ENCODE measurements around the gene LILRB4. TPM values are rescaled to one million over a fixed set of nuclear protein-coding genes. Genes with fewer than 3 reads are reported as not detected.
"Not testable (repeated sequence)": the region's sequence is repeated elsewhere in the genome, so short reads cannot be mapped to it uniquely, and the experiment has no call there.

The LILRB4 gene
- total RNA-seq, 1 donor from 2014 or later, result not detected

GRCh38 chr19:54704928-54705327 is 42.1 kb downstream of the LILRB4 start:
- no peak for TF ChIP-seq CTCF (IDR thresholded peaks at IDR 0.05; ENCODE audit: insufficient read depth, low read length, poor library complexity, severe bottlenecking)
- DNase-seq (ENCODE audit: low read depth), result no peak

GRCh38 chr19:54707962-54708361 is 45.2 kb downstream of the LILRB4 start:
- Histone ChIP-seq H3K4me3 (ENCODE audit: low read depth, low read length) (no peak overlapping the region), H3K36me3 (ENCODE audit: control insufficient read depth, insufficient read depth, low read length) (no peaks in the 10 kb centered on the region), H3K27me3 (ENCODE audit: control insufficient read depth, insufficient read depth, low read length) (no peaks in the 10 kb centered on the region)
- no peak for DNase-seq (ENCODE audit: low read depth)
- no peak for TF ChIP-seq CTCF (IDR thresholded peaks at IDR 0.05; ENCODE audit: insufficient read depth, low read length, poor library complexity, severe bottlenecking)

More at GRCh38 chr19:54704928-54705327, 42.1 kb downstream of the LILRB4 start:
- H3K4me3 ChIP-seq (ENCODE audit: low read depth, low read length), result no peak overlapping the region
- no peaks in the 10 kb centered on the region for H3K27me3 ChIP-seq (ENCODE audit: control insufficient read depth, insufficient read depth, low read length)
- no peaks in the 10 kb centered on the region for H3K36me3 ChIP-seq (ENCODE audit: control insufficient read depth, insufficient read depth, low read length)

GRCh38 chr19:54708781-54709180 is 46.0 kb downstream of the LILRB4 start:
- Histone ChIP-seq H3K27me3 (ENCODE audit: control insufficient read depth, insufficient read depth, low read length) (no peaks in the 10 kb centered on the region), H3K4me3 (ENCODE audit: low read depth, low read length) (no peak overlapping the region), H3K36me3 (ENCODE audit: control insufficient read depth, insufficient read depth, low read length) (no peaks in the 10 kb centered on the region)
- no peak for DNase-seq (ENCODE audit: low read depth)
- TF ChIP-seq CTCF (IDR thresholded peaks at IDR 0.05; ENCODE audit: insufficient read depth, low read length, poor library complexity, severe bottlenecking), result no peak

GRCh38 chr19:54709212-54709948 is 46.6 kb downstream of the LILRB4 start:
- Histone ChIP-seq H3K27me3 (ENCODE audit: control insufficient read depth, insufficient read depth, low read length) (no peaks in the 10 kb centered on the region), H3K4me3 (ENCODE audit: low read depth, low read length) (no peak overlapping the region), H3K36me3 (ENCODE audit: control insufficient read depth, insufficient read depth, low read length) (no peaks in the 10 kb centered on the region)
- DNase-seq (ENCODE audit: low read depth), result no peak
- no peak for TF ChIP-seq CTCF (IDR thresholded peaks at IDR 0.05; ENCODE audit: insufficient read depth, low read length, poor library complexity, severe bottlenecking)

- not testable (repeated sequence) for H3K4me3 ChIP-seq (ENCODE audit: low read depth, low read length)
Measured at GRCh38 chr19:54709956-54710355, 47.2 kb downstream of the LILRB4 start.

More at GRCh38 chr19:54709956-54710355, 47.2 kb downstream of the LILRB4 start:
- not testable (repeated sequence) for H3K36me3 ChIP-seq (ENCODE audit: control insufficient read depth, insufficient read depth, low read length); H3K27me3 ChIP-seq (ENCODE audit: control insufficient read depth, insufficient read depth, low read length); DNase-seq (ENCODE audit: low read depth)

Other genes starting within 250 kb of the LILRB4 start
- gene TTYH1, start 247.5 kb upstream of the LILRB4 start, total RNA-seq, result not detected in 2 replicates
- gene LENG8, start 213.8 kb upstream of the LILRB4 start, total RNA-seq, result 61.3 and 62.8 TPM in 2 replicates
- gene LENG9, start 199.2 kb upstream of the LILRB4 start, total RNA-seq, result 0.75 and 3.6 TPM in 2 replicates
- 21.4 and 24.4 TPM in 2 replicates for gene CDC42EP5, start 189.7 kb upstream of the LILRB4 start, total RNA-seq
- gene LAIR2, start 160.2 kb upstream of the LILRB4 start, total RNA-seq, result not detected in 2 replicates
- gene LILRA2, start 89.2 kb upstream of the LILRB4 start, total RNA-seq, result not detected in 2 replicates
- gene LILRA1, start 69.4 kb upstream of the LILRB4 start, total RNA-seq, result not detected in 2 replicates
- not detected in 2 replicates for gene LILRB1, start 32.5 kb upstream of the LILRB4 start, total RNA-seq
- gene KIR3DL3, start 61.5 kb downstream of the LILRB4 start, total RNA-seq, result not detected in 2 replicates
- not detected in 2 replicates for gene KIR2DL3, start 75.5 kb downstream of the LILRB4 start, total RNA-seq
- not detected in 2 replicates for gene KIR2DL1, start 106.8 kb downstream of the LILRB4 start, total RNA-seq
- not detected in 2 replicates for gene KIR2DL4, start 140.6 kb downstream of the LILRB4 start, total RNA-seq
- gene KIR3DL1, start 153.5 kb downstream of the LILRB4 start, total RNA-seq, result not detected in 2 replicates
- gene KIR2DS4, start 169.7 kb downstream of the LILRB4 start, total RNA-seq, result not detected in 2 replicates
- not detected in 2 replicates for gene KIR3DL2, start 187.5 kb downstream of the LILRB4 start, total RNA-seq
- not detected in 2 replicates for gene FCAR, start 211.2 kb downstream of the LILRB4 start, total RNA-seq
- gene NCR1, start 243.2 kb downstream of the LILRB4 start, total RNA-seq, result not detected in 2 replicates

Measured in kidney epithelial cell (primary cell).